HL-60 (cell line): Measurements from ENCODE around the gene PDK3.

Experiments
- TF ChIP-seq, protein P1 (sequence below): IDR thresholded peaks from one replicate; pipeline ENCODE4 v1.5.1; 2011; ENCODE audit warnings: low read length, control low read depth, inconsistent platforms; ENCODE audit not compliant: insufficient read depth
- TF ChIP-seq, protein P2 (sequence below): IDR thresholded peaks from 2 replicates; pipeline ENCODE4 v1.6.1; 2012; ENCODE audit warnings: low read depth; ENCODE audit not compliant: insufficient replicate concordance

DNA sequence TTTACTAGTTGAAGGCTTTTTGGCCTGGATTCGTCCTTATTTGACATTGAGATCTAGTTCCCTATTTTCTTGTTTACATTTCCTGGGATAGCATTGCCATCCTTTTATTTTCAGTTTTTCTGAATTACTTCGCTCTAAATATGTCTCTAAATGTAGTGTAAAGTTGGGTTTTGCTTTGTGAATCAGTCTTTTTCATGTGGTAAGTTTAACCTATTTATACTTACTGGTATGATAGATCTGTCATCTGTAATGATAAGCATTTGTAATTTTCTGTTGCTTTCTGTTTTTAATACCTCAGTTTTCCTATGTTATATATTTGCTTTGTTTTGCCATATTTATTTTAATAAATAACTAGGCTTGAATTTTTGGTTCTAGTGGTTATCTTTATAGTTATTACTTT is 6.7 kb downstream of the PDK3 start:
- TF ChIP-seq, protein P1, sequence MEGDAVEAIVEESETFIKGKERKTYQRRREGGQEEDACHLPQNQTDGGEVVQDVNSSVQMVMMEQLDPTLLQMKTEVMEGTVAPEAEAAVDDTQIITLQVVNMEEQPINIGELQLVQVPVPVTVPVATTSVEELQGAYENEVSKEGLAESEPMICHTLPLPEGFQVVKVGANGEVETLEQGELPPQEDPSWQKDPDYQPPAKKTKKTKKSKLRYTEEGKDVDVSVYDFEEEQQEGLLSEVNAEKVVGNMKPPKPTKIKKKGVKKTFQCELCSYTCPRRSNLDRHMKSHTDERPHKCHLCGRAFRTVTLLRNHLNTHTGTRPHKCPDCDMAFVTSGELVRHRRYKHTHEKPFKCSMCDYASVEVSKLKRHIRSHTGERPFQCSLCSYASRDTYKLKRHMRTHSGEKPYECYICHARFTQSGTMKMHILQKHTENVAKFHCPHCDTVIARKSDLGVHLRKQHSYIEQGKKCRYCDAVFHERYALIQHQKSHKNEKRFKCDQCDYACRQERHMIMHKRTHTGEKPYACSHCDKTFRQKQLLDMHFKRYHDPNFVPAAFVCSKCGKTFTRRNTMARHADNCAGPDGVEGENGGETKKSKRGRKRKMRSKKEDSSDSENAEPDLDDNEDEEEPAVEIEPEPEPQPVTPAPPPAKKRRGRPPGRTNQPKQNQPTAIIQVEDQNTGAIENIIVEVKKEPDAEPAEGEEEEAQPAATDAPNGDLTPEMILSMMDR: no peak
- TF ChIP-seq, protein P2, sequence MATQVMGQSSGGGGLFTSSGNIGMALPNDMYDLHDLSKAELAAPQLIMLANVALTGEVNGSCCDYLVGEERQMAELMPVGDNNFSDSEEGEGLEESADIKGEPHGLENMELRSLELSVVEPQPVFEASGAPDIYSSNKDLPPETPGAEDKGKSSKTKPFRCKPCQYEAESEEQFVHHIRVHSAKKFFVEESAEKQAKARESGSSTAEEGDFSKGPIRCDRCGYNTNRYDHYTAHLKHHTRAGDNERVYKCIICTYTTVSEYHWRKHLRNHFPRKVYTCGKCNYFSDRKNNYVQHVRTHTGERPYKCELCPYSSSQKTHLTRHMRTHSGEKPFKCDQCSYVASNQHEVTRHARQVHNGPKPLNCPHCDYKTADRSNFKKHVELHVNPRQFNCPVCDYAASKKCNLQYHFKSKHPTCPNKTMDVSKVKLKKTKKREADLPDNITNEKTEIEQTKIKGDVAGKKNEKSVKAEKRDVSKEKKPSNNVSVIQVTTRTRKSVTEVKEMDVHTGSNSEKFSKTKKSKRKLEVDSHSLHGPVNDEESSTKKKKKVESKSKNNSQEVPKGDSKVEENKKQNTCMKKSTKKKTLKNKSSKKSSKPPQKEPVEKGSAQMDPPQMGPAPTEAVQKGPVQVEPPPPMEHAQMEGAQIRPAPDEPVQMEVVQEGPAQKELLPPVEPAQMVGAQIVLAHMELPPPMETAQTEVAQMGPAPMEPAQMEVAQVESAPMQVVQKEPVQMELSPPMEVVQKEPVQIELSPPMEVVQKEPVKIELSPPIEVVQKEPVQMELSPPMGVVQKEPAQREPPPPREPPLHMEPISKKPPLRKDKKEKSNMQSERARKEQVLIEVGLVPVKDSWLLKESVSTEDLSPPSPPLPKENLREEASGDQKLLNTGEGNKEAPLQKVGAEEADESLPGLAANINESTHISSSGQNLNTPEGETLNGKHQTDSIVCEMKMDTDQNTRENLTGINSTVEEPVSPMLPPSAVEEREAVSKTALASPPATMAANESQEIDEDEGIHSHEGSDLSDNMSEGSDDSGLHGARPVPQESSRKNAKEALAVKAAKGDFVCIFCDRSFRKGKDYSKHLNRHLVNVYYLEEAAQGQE: no peak
